Islet precursor cell (in vitro differentiated cells): Measurements from ENCODE around the gene SNPH.
A peak's percentile ranks its signal among the peaks of the same experiment; 100 is the strongest.

Experiments
- DNase-seq: peaks from one replicate; pipeline ENCODE4 v3.0.0-alpha.2; 2018

SNPH gene

GRCh38 chr20:1287787-1288569 is 21.9 kb downstream of the SNPH start:
- DNase-seq = no peak

GRCh38 chr20:1291191-1291741 is 25.2 kb downstream of the SNPH start:
- DNase-seq = peak; percentile 65

GRCh38 chr20:1292620-1293019 is 26.5 kb downstream of the SNPH start:
- DNase-seq = no peak

- no peak for DNase-seq
These were observed 27.7 kb downstream of the SNPH start for GRCh38 chr20:1293641-1294379.

GRCh38 chr20:1294497-1294896 is 28.4 kb downstream of the SNPH start:
- no peak for DNase-seq

- DNase-seq = no peak
These were observed 29.3 kb downstream of the SNPH start for GRCh38 chr20:1295276-1295930.

GRCh38 chr20:1296117-1296610 is 30.1 kb downstream of the SNPH start:
- DNase-seq = no peak

GRCh38 chr20:1296922-1297321 is 30.8 kb downstream of the SNPH start:
- DNase-seq = no peak

- no peak for DNase-seq
These were observed 31.4 kb downstream of the SNPH start for GRCh38 chr20:1297486-1297885.

GRCh38 chr20:1298166-1298565 is 32.1 kb downstream of the SNPH start:
- DNase-seq = no peak

GRCh38 chr20:1298888-1299511 is 32.9 kb downstream of the SNPH start:
- no peak for DNase-seq

- DNase-seq = peak; percentile 73
These were observed 33.4 kb downstream of the SNPH start for GRCh38 chr20:1299522-1299921.

- no peak for DNase-seq
These were observed 34.2 kb downstream of the SNPH start for GRCh38 chr20:1300083-1300840.

- no peak for DNase-seq
These were observed 35.0 kb downstream of the SNPH start for GRCh38 chr20:1301031-1301529.

- no peak for DNase-seq
These were observed 36.8 kb downstream of the SNPH start for GRCh38 chr20:1302685-1303541.

- DNase-seq = no peak
These were observed 38.8 kb downstream of the SNPH start for GRCh38 chr20:1304710-1305515.

- DNase-seq = no peak
These were observed 39.6 kb downstream of the SNPH start for GRCh38 chr20:1305712-1306111.

GRCh38 chr20:1306316-1307135 is 40.4 kb downstream of the SNPH start:
- DNase-seq = no peak

GRCh38 chr20:1307171-1307570 is 41.1 kb downstream of the SNPH start:
- DNase-seq = no peak
